Esophagus squamous epithelium (tissue), 5 donors: ENCODE measurements around the gene SPEG. TPM values are rescaled to one million over a fixed set of nuclear protein-coding genes. Genes with fewer than 3 reads are reported as not detected.
A peak's percentile ranks its signal among the peaks of the same experiment; 100 is the strongest.

ENCODE experiments used
- DNase-seq: peaks from one replicate; lab custom pipeline; 2025; lab: John Stamatoyannopoulos, UW
- H3K27ac ChIP-seq, 4 donors: fragments of 200-600 bp; sonication (generic); one replicate each; pipeline ENCODE4 v1.5.1; 2016 to 2019; ENCODE audit warnings: mild to moderate bottlenecking in 1 of 4
- H3K27me3 ChIP-seq, 4 donors: fragments of 200-600 bp; sonication (generic); 1 replicate in 3 of 4; 2 replicates in 1 of 4; pipeline versions ENCODE4 v1.5.1 to v1.6.0; 2017 to 2021; ENCODE audit warnings: antibody characterized with exemption in 1 of 4
- H3K36me3 ChIP-seq, 3 donors: fragments of 200-600 bp; sonication (generic); one replicate each; pipeline ENCODE4 v1.5.1; 2016 to 2019
- H3K4me1 ChIP-seq, 3 donors: fragments of 200-600 bp; sonication (generic); one replicate each; pipeline ENCODE4 v1.5.1; 2017 to 2019
- H3K4me3 ChIP-seq, 4 donors: fragments of 200-600 bp; sonication (generic); 1 replicate in 3 of 4; 2 replicates in 1 of 4; pipeline ENCODE4 v1.5.1; 2016 to 2019; ENCODE audit warnings: mild to moderate bottlenecking in 2 of 4, moderate library complexity in 1 of 4
- H3K9me3 ChIP-seq, 3 donors: fragments of 200-600 bp; sonication (generic); one replicate each; pipeline ENCODE4 v1.5.1; 2016 to 2019
- CTCF ChIP-seq, 6 experiments: fragments of 450-650 bp in 4 of 6; fragments of 200-600 bp in 2 of 6; sonication (generic) in 2 of 6; IDR thresholded peaks; one replicate each; pipeline ENCODE4 v1.5.1; 2016 to 2019; ENCODE audit warnings: antibody characterized with exemption in 6 of 6, mild to moderate bottlenecking in 4 of 6, moderate library complexity in 4 of 6
- POLR2A ChIP-seq, 4 donors: fragments of 450-650 bp; IDR thresholded peaks; one replicate each; pipeline ENCODE4 v1.6.1; 2017; ENCODE audit warnings: antibody characterized with exemption in 4 of 4, mild to moderate bottlenecking in 4 of 4, moderate library complexity in 3 of 4
- WGBS, 2 donors: methylation state at CpG; one replicate each; pipeline ENCODE4 v1.1.5; 2018; 5-methylcytosine and 5-hydroxymethylcytosine counted together
- intact Hi-C: fragments of 100-400 bp; cut with DNase I; formaldehyde crosslinking; loops from one replicate; pipeline ENCODE4 v1.15.0; 2022
- total RNA-seq, 4 donors: library from RNA; depleted of rRNA; stranded (reverse); fragments of >200 nt; gene quantifications; one replicate each; pipeline ENCODE4 v1.1.0, GENCODE V29; 2016
- donor health status: DM: yes; HTN: yes; CAD: no.

The SPEG gene
- total RNA-seq, 4 donors from 2014 or later: 3.8 to 29.0 (median 5.0) TPM

- no peak for TF ChIP-seq POLR2A (IDR thresholded peaks at IDR 0.05)
- TF ChIP-seq CTCF (IDR thresholded peaks at IDR 0.05): no peak
- WGBS, 2 donors: 25% methylated on average over 2 of the region's 11 CpGs; no CpG with 5 or more reads in 1 of the 2 donors
- Histone ChIP-seq H3K4me3 (no peak overlapping the region), H3K27ac (peak overlapping the region in 3 of 4 donors; percentile 74 to 88 (median 87)), H3K27me3 (peaks cover 0 to 9% (median 0%) of the 10 kb centered on the region in 4 donors), H3K9me3 (no peaks in the 10 kb centered on the region), H3K36me3 (peaks cover 0 to 12% (median 0%) of the 10 kb centered on the region in 3 donors), H3K4me1 (peaks cover 0 to 46% (median 3%) of the 10 kb centered on the region in 3 donors)
- no peak for DNase-seq
- intact Hi-C loops: no loop called here
Measured at GRCh38 chr2:219461047-219461514, 26.4 kb downstream of the SPEG start.

- H3K36me3 ChIP-seq: peaks cover 0 to 12% (median 0%) of the 10 kb centered on the region in 3 donors
- intact Hi-C loops: no loop called here
- peaks cover 0 to 9% (median 0%) of the 10 kb centered on the region in 4 donors for H3K27me3 ChIP-seq
- H3K9me3 ChIP-seq: no peaks in the 10 kb centered on the region
- WGBS, 2 donors: 74 to 100% methylated on average over 6 to 11 of the region's 14 CpGs
- H3K27ac ChIP-seq: peak overlapping the region; percentile 34 to 88 (median 80)
- no peak overlapping the region for H3K4me3 ChIP-seq
- no peak for DNase-seq
- no peak for TF ChIP-seq CTCF (IDR thresholded peaks at IDR 0.05)
- no peak for TF ChIP-seq POLR2A (IDR thresholded peaks at IDR 0.05)
- peaks cover 0 to 46% (median 3%) of the 10 kb centered on the region in 3 donors for H3K4me1 ChIP-seq
Measured at GRCh38 chr2:219461669-219462068, 27.0 kb downstream of the SPEG start.

GRCh38 chr2:219462349-219462748 lies 27.7 kb downstream of the SPEG start:
- WGBS, 2 donors: 95 to 96% methylated on average over 4 to 6 of the region's 9 CpGs
- no peak for DNase-seq
- H3K4me1 ChIP-seq: peaks cover 0 to 46% (median 3%) of the 10 kb centered on the region in 3 donors
- H3K9me3 ChIP-seq: no peaks in the 10 kb centered on the region
- no peak overlapping the region for H3K4me3 ChIP-seq
- peak overlapping the region; percentile 34 to 88 (median 80) for H3K27ac ChIP-seq
- peaks cover 0 to 9% (median 0%) of the 10 kb centered on the region in 4 donors for H3K27me3 ChIP-seq
- peaks cover 0 to 12% (median 0%) of the 10 kb centered on the region in 3 donors for H3K36me3 ChIP-seq
- TF ChIP-seq CTCF (IDR thresholded peaks at IDR 0.05) (no peak), POLR2A (IDR thresholded peaks at IDR 0.05) (no peak)
- intact Hi-C loops: no loop called here

GRCh38 chr2:219464286-219465032 lies 29.8 kb downstream of the SPEG start:
- WGBS, 2 donors: 81 to 84% methylated on average over 7 to 16 of the region's 21 CpGs

More at GRCh38 chr2:219464286-219465032, 29.8 kb downstream of the SPEG start:
- no peaks in the 10 kb centered on the region for H3K9me3 ChIP-seq
- intact Hi-C loops: no loop called here
- peaks cover 0 to 9% (median 0%) of the 10 kb centered on the region in 4 donors for H3K27me3 ChIP-seq
- no peak for DNase-seq
- TF ChIP-seq POLR2A (IDR thresholded peaks at IDR 0.05): no peak
- no peak for TF ChIP-seq CTCF (IDR thresholded peaks at IDR 0.05)
- no peak overlapping the region for H3K4me3 ChIP-seq
- peaks cover 0 to 41% (median 4%) of the 10 kb centered on the region in 3 donors for H3K4me1 ChIP-seq
- peaks cover 0 to 12% (median 0%) of the 10 kb centered on the region in 3 donors for H3K36me3 ChIP-seq
- H3K27ac ChIP-seq: peak overlapping the region in 3 of 4 donors; percentile 3 to 39 (median 14)
